ENCODE measurements around the gene GRAMD1B. TPM values are rescaled to one million over a fixed set of nuclear protein-coding genes. Genes with fewer than 3 reads are reported as not detected.

Gene GRAMD1B
- total RNA-seq, 6 donors from 2014 or later: 5.8 to 132 (median 10.1) TPM

DNA sequence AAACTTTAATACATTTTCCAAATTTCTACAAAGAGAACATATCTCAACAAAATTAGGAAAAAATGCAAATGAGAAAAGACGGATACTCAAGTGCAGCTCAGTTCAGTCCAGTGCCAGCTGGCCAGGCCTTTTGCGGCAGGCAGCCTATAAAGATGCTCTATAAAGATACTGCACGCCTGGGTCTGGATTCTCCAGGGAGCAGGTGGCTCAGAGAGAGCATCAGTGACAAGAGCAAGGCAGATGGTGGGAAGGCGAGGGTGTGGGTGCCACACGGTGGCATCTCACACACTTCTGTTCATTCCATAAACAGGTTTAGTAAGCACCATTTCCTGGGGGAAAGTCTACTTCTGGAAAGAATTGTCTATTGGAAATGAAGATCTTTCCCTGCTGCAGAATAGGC, 242.5 kb downstream of the GRAMD1B start:
- no peaks in the 10 kb centered on the region for H3K9me3 ChIP-seq
- no peak overlapping the region for H3K27ac ChIP-seq
- H3K4me1 ChIP-seq: no peaks in the 10 kb centered on the region
- DNase-seq (no peak), ATAC-seq (ENCODE audit: low FRiP score in 2 of 2) (no peak)
- no peaks in the 10 kb centered on the region for H3K36me3 ChIP-seq
- TF ChIP-seq POLR2A (IDR thresholded peaks at IDR 0.05): no peak
- TF ChIP-seq POLR2AphosphoS5 (IDR thresholded peaks at IDR 0.05): no peak
- TF ChIP-seq EP300 (IDR thresholded peaks at IDR 0.05): no peak
- TF ChIP-seq, protein P1, sequence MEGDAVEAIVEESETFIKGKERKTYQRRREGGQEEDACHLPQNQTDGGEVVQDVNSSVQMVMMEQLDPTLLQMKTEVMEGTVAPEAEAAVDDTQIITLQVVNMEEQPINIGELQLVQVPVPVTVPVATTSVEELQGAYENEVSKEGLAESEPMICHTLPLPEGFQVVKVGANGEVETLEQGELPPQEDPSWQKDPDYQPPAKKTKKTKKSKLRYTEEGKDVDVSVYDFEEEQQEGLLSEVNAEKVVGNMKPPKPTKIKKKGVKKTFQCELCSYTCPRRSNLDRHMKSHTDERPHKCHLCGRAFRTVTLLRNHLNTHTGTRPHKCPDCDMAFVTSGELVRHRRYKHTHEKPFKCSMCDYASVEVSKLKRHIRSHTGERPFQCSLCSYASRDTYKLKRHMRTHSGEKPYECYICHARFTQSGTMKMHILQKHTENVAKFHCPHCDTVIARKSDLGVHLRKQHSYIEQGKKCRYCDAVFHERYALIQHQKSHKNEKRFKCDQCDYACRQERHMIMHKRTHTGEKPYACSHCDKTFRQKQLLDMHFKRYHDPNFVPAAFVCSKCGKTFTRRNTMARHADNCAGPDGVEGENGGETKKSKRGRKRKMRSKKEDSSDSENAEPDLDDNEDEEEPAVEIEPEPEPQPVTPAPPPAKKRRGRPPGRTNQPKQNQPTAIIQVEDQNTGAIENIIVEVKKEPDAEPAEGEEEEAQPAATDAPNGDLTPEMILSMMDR (IDR thresholded peaks at IDR 0.05): no peak
- H3K4me3 ChIP-seq: no peak overlapping the region
- H3K27me3 ChIP-seq: no peaks in the 10 kb centered on the region
- 86 to 90% methylated on average over 5 of the region's 5 CpGs for WGBS, 2 donors

- TF ChIP-seq POLR2A (IDR thresholded peaks at IDR 0.05) (no peak), POLR2AphosphoS5 (IDR thresholded peaks at IDR 0.05) (no peak), EP300 (IDR thresholded peaks at IDR 0.05) (no peak)
- TF ChIP-seq, protein P1 (IDR thresholded peaks at IDR 0.05): no peak
- H3K27ac ChIP-seq: no peak overlapping the region
- H3K36me3 ChIP-seq: no peaks in the 10 kb centered on the region
- H3K27me3 ChIP-seq: no peaks in the 10 kb centered on the region
- H3K4me1 ChIP-seq: no peaks in the 10 kb centered on the region
- no peaks in the 10 kb centered on the region for H3K9me3 ChIP-seq
- ATAC-seq (ENCODE audit: low FRiP score in 2 of 2) (no peak), DNase-seq (no peak)
- H3K4me3 ChIP-seq: no peak overlapping the region
- WGBS, 2 donors: 41 to 65% methylated on average over 2 of the region's 2 CpGs
Observed at GRCh38 chr11:123674297-123674696, 244.2 kb downstream of the GRAMD1B start.

Small RNAs within 50 kb of the gene (small RNA-seq; reads per million reads assigned to genes)
- gene MIR4493: 0 reads per million in 4 donors

Other genes starting within 250 kb of the GRAMD1B start
- 10 to 100 TPM in 5 of 6 donors, 1 to 10 TPM in 1; 6.0 to 23.4 (median 15.3) TPM for gene CLMP, start 235.0 kb upstream of the GRAMD1B start, total RNA-seq
- 1 to 10 TPM in 3 of 6 donors, under 1 TPM in 1, not detected in 2; 0.46 to 2.7 (median 1.4) TPM for gene SCN3B, start 224.4 kb downstream of the GRAMD1B start, total RNA-seq